A673 (cell line): ENCODE data around the gene CARD11. TPM values are rescaled to one million over a fixed set of nuclear protein-coding genes. Genes with fewer than 3 reads are reported as not detected.

Experiments used
- BruUV-seq: library from RNA; stranded (reverse); fragments of 400-500 nt; replicated peaks from 2 replicates; lab custom pipeline; 2021; lab: Mats Ljungman, UMichigan
- CTCF ChIA-PET: fragments of 300-600 bp; sonication (Branson Sonifier 250); formaldehyde crosslinking; loops from one replicate; lab custom pipeline; 2022; ENCODE audit warnings: antibody characterized with exemption; lab: Charles Lee
- POLR2A ChIA-PET: fragments of 300-600 bp; sonication (Branson Sonifier 250); formaldehyde crosslinking; loops from one replicate; lab custom pipeline; 2022; ENCODE audit warnings: antibody characterized with exemption; ENCODE audit not compliant: low non-redundant PET; lab: Charles Lee
- DNase-seq: peaks from one replicate; pipeline ENCODE4 v3.0.0-alpha.2; 2015; ENCODE audit warnings: low spot score
- H3K27ac ChIP-seq: fragments of 200-600 bp; sonication (generic); 2 replicates; pipeline ENCODE4 v1.5.1; 2016; ENCODE audit warnings: mixed run types, low read depth, mild to moderate bottlenecking, mixed read lengths, antibody characterized with exemption, low read length; ENCODE audit not compliant: poor library complexity, severe bottlenecking
- H3K27me3 ChIP-seq: fragments of 200-600 bp; sonication (generic); replicated peaks from 2 replicates; pipeline ENCODE4 v1.6.1; 2017; ENCODE audit warnings: mixed run types, low read depth, mild to moderate bottlenecking, mixed read lengths, antibody characterized with exemption, low read length; ENCODE audit not compliant: insufficient read depth, poor library complexity
- H3K36me3 ChIP-seq: fragments of 200-600 bp; sonication (generic); 2 replicates; pipeline ENCODE4 v1.6.1; 2016; ENCODE audit warnings: mixed run types, mild to moderate bottlenecking, mixed read lengths, antibody characterized with exemption, low read length; ENCODE audit not compliant: insufficient read depth, poor library complexity, severe bottlenecking
- H3K4me1 ChIP-seq: fragments of 200-600 bp; sonication (generic); 2 replicates; pipeline ENCODE4 v1.6.1; 2017; ENCODE audit warnings: mixed run types, mild to moderate bottlenecking, mixed read lengths, antibody characterized with exemption, low read length; ENCODE audit not compliant: insufficient read depth, poor library complexity, severe bottlenecking
- H3K4me3 ChIP-seq: fragments of 200-600 bp; sonication (generic); 2 replicates; pipeline ENCODE4 v1.5.1; 2016; ENCODE audit warnings: low read depth, mixed run types, mild to moderate bottlenecking, mixed read lengths, low read length; ENCODE audit not compliant: poor library complexity, severe bottlenecking
- H3K9me3 ChIP-seq: fragments of 200-600 bp; sonication (generic); 2 replicates; pipeline ENCODE4 v1.6.1; 2016; ENCODE audit warnings: mixed run types, low read depth, mild to moderate bottlenecking, mixed read lengths, antibody characterized with exemption, low read length; ENCODE audit not compliant: poor library complexity, severe bottlenecking
- CTCF ChIP-seq: fragments of 300-800, 200-600 bp; sonication (generic); conservative IDR thresholded peaks from 2 replicates; pipeline ENCODE4 v1.5.1; 2017; ENCODE audit warnings: low read depth, mild to moderate bottlenecking, antibody characterized with exemption, low read length, moderate library complexity, mixed read lengths
- EZH2 ChIP-seq: fragments of 200-600 bp; sonication (generic); IDR thresholded peaks from 2 replicates; pipeline ENCODE4 v1.6.1; 2017; ENCODE audit warnings: borderline replicate concordance, low read depth, mild to moderate bottlenecking, mixed read lengths, antibody characterized with exemption, low read length; ENCODE audit not compliant: poor library complexity, severe bottlenecking
- intact Hi-C: fragments of 100-400 bp; cut with micrococcal nuclease; formaldehyde crosslinking; loops from one replicate; pipeline ENCODE4 v1.10.0; 2022; ENCODE audit not compliant: unreplicated experiment
- total RNA-seq: library from RNA; stranded (reverse); gene quantifications from 2 replicates; pipeline ENCODE4 v1.2.3, GENCODE V29; 2021

Gene CARD11
- total RNA-seq, 1 experiment from 2014 or later, result 1.8 TPM

- intact Hi-C loops, result loop anchor here (5.0 kb wide), 1 partner anchor 274 kb away; no protein-coding TSS in a partner anchor
- no peak overlapping the region for H3K27ac ChIP-seq
- peaks cover 10% of the 10 kb centered on the region for H3K4me1 ChIP-seq
- no peaks in the 10 kb centered on the region for H3K27me3 ChIP-seq
- H3K4me3 ChIP-seq, result no peak overlapping the region
- no TSS peak for BruUV-seq
- no peak for TF ChIP-seq CTCF
- TF ChIP-seq EZH2, result no peak
- DNase-seq, result no peak
- no peaks in the 10 kb centered on the region for H3K9me3 ChIP-seq
- H3K36me3 ChIP-seq, result no peaks in the 10 kb centered on the region
- ChIA-PET POLR2A (no interaction called here), CTCF (no interaction called here)
These were observed 160.6 kb downstream of the CARD11 start for GRCh38 chr7:2883101-2883500.

- H3K9me3 ChIP-seq, result no peaks in the 10 kb centered on the region
- H3K36me3 ChIP-seq, result no peaks in the 10 kb centered on the region
- ChIA-PET CTCF (no interaction called here), POLR2A (no interaction called here)
- BruUV-seq, result no TSS peak
- no peaks in the 10 kb centered on the region for H3K27me3 ChIP-seq
- H3K4me3 ChIP-seq, result no peak overlapping the region
- H3K27ac ChIP-seq, result no peak overlapping the region
- intact Hi-C loops, result loop anchor here (5.0 kb wide), 1 partner anchor 275 kb away; no protein-coding TSS in a partner anchor
- DNase-seq, result peak; percentile 77
- peaks cover 10% of the 10 kb centered on the region for H3K4me1 ChIP-seq
- TF ChIP-seq CTCF (no peak), EZH2 (no peak)
These were observed 161.6 kb downstream of the CARD11 start for GRCh38 chr7:2882111-2882510.

GRCh38 chr7:2880874-2881533 lies 162.7 kb downstream of the CARD11 start:
- intact Hi-C loops, result loop anchor here (5.0 kb wide), 1 partner anchor 276 kb away; no protein-coding TSS in a partner anchor
- peaks cover 10% of the 10 kb centered on the region for H3K4me1 ChIP-seq
- H3K4me3 ChIP-seq, result no peak overlapping the region
- no peaks in the 10 kb centered on the region for H3K36me3 ChIP-seq
- DNase-seq, result no peak
- CTCF ChIA-PET, result no interaction called here
- no peak for TF ChIP-seq EZH2
- TF ChIP-seq CTCF, result no peak
- BruUV-seq, result no TSS peak
- no peak overlapping the region for H3K27ac ChIP-seq
- H3K27me3 ChIP-seq, result no peaks in the 10 kb centered on the region
- H3K9me3 ChIP-seq, result no peaks in the 10 kb centered on the region
- POLR2A ChIA-PET, result no interaction called here
